HFF-Myc (cell line): ENCODE data around the gene CRLF2.
"Not testable (repeated sequence)": the region's sequence is repeated elsewhere in the genome, so short reads cannot be mapped to it uniquely, and the experiment has no call there.

Experiments used
- DNase-seq: peaks from one replicate; pipeline ENCODE4 v3.0.0-alpha.2; 2011; ENCODE audit warnings: low read depth; ENCODE audit errors: extremely low read depth
- H3K4me3 ChIP-seq: replicated peaks from 2 replicates; pipeline ENCODE4 v1.5.1; 2011; ENCODE audit warnings: low read depth, mild to moderate bottlenecking, control low read depth, low read length
- TF ChIP-seq, protein P1 (sequence below): IDR thresholded peaks from 2 replicates; pipeline ENCODE4 v1.5.1; 2012; ENCODE audit warnings: mild to moderate bottlenecking, low read depth, low read length, control low read depth; ENCODE audit errors: missing control alignments

Gene CRLF2

DNA sequence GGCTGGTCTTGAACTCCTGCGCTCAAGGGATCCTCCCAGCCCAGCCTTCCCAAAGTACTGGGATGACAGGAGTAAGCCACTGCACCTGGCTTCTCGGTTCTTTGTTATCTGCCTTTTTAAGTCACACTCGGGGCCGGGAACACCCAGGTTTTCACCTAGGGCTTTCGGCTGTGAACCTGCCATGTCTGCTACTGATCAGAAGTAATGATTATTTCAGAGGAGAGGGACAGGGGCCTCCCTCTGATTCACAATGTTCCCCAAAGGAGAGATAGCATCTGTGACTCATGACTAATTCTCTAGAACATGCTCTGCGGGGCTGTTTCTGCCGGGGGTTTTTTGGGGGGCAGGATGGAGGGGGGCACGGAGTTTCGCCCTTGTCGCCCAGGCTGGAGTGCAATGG, 26.9 kb downstream of the CRLF2 start:
- TF ChIP-seq, protein P1, sequence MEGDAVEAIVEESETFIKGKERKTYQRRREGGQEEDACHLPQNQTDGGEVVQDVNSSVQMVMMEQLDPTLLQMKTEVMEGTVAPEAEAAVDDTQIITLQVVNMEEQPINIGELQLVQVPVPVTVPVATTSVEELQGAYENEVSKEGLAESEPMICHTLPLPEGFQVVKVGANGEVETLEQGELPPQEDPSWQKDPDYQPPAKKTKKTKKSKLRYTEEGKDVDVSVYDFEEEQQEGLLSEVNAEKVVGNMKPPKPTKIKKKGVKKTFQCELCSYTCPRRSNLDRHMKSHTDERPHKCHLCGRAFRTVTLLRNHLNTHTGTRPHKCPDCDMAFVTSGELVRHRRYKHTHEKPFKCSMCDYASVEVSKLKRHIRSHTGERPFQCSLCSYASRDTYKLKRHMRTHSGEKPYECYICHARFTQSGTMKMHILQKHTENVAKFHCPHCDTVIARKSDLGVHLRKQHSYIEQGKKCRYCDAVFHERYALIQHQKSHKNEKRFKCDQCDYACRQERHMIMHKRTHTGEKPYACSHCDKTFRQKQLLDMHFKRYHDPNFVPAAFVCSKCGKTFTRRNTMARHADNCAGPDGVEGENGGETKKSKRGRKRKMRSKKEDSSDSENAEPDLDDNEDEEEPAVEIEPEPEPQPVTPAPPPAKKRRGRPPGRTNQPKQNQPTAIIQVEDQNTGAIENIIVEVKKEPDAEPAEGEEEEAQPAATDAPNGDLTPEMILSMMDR = no peak
- no peak for DNase-seq
- no peak overlapping the region for H3K4me3 ChIP-seq

DNA sequence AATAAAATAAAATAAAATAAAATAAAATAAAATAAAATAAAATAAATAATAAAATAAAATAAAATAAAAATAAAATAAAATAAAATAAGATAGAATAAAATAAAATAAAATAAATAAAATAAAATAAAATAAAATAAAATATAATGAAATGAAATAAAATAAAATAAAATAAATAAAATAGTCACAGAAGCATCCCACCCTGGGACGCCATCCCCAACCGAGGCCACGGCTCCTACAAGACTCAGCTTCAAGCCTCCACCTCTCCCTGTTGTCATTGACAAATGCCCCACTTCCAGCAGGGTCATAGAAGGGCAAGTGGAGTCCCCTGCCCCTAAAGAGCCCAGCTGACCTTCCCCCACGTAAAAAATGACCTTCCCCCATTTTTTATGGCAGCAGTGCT, 30.2 kb downstream of the CRLF2 start:
- no peak for DNase-seq
- TF ChIP-seq, protein P1 = no peak

DNA sequence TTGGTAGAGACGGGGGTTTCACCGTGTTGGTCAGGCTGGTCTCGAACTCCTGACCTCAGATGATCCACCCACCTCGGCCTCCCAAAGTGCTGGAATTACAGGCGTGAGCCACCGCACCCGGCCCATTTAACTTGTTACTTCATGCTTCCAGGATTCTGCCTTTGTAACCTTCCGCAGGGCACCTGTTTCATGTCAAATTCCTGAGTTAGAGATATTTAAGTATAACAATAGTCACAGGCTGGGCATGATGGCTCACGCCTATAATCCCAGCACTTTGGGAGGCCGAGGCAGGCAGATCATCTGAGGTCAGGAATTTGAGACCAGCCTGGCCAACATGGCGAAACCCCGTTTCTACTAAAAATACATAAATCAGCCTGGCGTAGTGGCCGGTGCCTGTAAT, 30.8 kb downstream of the CRLF2 start:
- H3K4me3 ChIP-seq, DNase-seq: not testable (repeated sequence)

More for the DNA sequence above, 30.2 kb downstream of the CRLF2 start:
- no peak overlapping the region for H3K4me3 ChIP-seq

DNA sequence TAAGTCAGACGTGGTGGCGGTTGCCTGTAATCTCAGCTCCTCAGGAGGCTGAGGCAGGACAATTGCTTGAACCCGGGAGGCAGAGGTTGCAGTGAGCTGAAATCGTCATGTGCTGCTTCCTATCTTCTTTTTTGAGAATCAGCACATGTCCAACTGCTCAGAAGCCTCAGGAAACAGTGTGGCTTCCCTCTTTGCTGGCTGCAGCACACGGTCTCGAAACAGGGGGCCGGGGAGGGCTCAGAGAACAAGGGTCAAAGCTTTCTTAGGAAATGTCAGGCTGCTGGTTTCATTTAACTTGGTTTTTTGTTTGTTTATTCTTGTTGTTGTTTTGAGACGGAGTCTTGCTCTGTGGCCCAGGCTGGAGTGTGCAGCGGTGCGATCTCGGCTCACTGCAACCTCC, 31.3 kb downstream of the CRLF2 start:
- DNase-seq = no peak
- H3K4me3 ChIP-seq = no peak overlapping the region
- TF ChIP-seq, protein P1 = no peak

DNA sequence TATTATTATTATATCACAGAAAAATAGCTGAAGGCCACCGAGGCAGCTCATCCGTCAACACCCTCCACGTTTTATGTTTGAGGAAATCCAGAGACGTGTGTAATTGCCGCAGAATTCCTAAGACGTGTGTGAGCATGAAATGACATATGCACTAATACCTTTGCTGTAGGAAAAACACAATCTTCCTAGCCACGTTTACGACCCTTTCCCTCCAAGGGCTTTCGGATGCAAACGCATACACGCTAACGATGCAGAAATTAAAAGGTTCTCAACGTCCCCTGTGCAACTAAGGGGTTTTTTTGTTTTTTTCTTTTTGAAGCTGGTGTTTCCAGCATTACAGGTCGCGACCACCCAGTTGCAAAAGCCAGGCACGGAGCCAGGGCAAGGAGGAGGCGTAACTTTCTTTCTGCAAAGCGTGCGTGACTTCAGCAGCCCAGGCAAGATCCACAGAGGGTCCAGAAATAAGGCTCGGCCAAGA, 33.8 kb downstream of the CRLF2 start:
- DNase-seq = no peak
- peak overlapping the region; percentile 38 for H3K4me3 ChIP-seq
- TF ChIP-seq, protein P1 = no peak

DNA sequence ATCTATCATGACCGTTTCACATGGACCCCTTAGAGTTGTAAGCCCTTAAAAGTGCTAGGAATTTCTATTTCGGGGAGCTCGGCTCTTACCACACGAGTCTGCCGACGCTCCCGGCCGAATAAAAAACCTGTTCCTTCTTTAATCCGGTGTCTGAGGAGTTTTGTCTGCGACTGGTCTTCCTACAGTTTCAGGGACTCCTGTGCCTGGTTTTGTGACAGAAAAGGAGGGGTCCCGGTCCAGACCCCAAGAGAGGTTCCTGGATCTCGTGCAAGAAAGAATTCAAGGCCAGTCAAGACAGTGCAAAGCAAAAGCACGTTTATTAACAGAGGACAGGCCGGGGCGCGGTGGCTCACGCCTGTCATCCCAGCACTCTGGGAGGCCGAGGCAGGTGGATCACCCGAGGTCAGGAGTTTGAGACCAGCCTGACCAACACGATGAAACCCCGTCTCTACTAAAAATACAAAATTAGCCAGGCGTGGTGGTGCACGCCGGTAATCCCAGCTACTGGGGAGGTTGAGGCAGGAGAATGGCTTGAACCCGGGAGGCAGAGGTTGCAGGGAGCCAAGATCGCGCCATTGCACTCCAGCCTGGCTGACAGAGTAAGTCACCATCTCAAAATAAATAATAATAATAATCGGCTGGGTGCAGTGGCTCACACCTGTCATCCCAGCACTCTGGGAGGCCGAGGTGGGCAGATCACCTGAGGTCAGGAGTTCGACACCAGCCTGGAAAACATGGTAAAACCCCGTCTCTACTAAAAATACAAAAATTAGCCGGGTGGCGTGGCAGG, 35.7 kb downstream of the CRLF2 start:
- not testable (repeated sequence) for DNase-seq, H3K4me3 ChIP-seq

DNA sequence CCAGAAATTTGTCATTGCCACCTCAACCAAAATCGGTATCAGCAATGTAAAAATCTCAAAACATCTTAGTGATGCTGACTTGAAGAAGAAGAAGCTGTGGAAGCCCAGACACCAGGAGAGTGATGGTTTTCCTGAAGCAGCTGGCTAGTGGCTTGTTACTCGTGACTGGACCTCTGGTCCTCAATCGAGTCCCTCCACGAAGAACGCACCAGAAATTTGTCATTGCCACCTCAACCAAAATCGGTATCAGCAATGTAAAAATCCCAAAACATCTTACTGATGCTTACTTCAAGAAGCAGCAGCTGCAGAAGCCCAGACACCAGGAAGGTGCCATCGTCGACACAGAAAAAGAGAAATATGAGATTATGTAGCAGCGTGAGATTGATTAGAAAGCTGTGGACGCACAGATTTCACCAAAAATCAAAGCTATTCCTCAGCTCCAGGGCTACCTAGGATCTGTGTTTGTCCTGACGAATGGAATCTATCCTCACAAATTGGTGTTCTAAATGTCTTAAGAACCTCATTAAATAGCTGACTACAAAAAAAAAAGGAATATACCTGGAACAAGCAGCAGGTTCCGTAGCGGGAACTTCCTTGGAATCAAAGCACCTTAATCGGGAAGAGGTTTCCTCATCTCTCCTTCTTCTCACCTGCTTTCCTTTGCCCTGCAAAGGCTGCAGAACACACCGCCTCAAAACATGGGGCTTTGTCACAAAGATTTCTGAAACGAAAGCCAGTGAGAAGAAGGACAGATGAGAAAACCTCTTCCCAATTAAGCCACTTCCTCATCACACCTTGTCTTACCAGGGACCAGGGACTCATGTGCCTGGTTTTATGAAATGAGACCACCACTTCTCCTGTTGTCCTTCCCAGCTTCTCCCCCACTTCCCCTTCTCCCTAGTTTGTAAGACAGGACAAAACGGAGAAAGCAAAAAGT, 37.6 kb downstream of the CRLF2 start:
- not testable (repeated sequence) for H3K4me3 ChIP-seq, DNase-seq

DNA sequence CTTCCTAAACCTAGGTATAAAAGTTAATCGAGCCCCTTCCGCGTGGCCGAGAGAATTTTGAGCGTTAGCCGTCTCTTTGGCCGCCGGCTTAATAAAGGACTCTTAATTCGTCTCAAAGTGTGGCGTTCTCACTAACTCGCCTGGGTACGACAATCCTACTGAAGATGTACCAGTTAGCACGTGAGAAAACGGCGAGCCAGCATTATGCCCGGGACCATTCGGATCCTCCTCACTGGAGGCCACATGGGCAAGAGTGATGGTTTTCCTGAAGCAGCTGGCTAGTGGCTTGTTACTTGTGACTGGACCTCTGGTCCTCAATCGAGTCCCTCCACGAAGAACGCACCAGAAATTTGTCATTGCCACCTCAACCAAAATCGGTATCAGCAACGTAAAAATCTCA, 39.0 kb downstream of the CRLF2 start:
- not testable (repeated sequence) for H3K4me3 ChIP-seq, DNase-seq
